HPDE6-E6E7 (cell line): ENCODE results near the gene CCDC169.
"Not testable (repeated sequence)": the region's sequence is repeated elsewhere in the genome, so short reads cannot be mapped to it uniquely, and the experiment has no call there.

ENCODE experiments used
- DNase-seq: peaks from one replicate; pipeline ENCODE4 v3.0.0; 2011; ENCODE audit warnings: missing footprints; ENCODE audit errors: extremely low spot score

The CCDC169 gene

DNA sequence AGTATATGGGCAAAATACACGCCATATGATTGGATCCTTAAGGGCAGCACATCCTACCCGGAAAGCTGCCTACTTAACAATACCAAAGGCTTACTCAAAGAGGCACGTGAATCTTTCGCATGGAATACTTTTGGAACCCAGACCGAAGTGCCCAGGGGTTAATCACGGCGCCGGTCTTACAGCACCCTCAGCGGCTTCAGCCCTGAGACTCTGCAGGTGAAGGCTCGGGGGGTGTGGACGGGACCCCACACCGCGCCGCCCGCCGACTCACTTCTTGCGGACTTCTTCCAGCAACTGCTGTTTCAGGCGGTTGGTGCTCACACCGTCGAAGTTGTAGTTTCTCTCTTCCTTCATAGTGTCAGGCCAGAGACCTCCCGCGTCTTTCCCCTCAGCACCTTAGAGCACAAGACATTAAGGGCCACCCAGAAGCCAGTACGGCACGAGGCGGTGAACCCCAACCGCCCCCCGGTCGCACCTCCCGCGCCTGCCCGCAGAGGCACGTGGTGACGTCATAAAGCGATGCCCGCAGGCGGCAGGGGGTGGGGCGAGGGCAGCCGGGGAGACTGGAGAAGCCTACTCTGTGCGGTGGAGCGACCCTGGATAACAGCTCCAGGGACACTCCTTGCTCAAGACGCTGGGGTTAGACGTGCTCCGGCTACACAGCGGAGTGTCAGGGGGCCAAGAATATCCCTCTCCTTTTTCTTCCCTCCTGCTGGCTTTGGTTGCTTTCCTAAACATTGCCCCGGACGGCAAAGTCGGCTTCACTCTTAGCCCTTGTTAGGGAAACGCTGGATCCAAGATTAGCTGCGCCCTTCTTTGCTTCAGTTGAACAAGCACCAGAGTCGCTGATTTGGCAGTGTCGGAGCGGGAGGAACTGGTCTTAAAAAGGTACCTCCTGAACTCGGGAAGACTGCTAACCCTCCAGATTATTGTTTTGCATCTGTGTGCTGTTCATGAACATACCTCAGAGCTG lies at the start of gene CCDC169:
Gene CCDC169, minus strand, starts transcription at position 449 of the 973 bp plus-strand sequence. Its CDS starts 95 bp downstream, at position 354.
- peak; percentile 20 for DNase-seq

DNA sequence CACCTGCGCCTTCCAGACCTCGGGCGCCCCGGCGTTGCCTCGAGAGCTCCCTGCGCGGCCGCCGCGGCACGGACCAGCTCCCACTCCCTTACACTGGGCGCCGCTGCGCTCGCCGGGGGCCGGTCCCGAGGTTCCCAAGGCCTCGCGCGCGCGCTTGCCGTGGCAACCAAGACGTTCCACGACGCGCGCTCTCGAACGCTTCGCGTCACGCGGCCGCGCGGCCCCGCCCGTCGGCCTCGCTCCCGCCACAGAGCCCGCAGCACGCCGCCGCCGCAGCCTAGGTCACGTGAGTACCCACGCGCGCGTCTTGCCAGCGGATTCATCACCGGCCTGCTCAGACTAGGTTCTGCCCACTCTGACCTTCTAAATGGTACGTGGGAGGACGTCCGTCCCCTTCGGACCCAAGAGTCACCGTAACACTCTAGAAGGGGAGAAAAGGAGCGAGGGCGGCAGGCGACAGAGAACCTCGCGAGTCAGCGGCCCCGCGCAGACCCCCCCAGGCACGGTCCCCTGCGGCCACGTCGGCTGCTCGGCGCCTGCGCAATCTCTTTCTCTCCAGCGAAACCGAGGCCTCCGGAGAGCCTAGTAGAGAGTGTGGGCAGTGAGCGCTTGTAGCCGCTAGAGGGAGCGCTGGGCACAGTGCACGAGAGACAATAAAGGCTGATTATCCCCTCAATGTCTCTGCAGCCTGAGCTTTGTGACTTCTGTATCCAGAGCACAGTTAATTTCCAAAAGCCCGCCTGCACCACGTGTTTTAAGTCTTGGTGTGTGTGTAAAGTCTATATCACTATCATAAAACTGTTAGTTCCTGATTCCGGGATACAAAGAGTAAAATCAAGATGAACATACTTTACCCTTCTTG lies 48.8 kb upstream of the CCDC169 start, which contains the start of gene SPART:
Gene SPART, minus strand, starts transcription at position 173 of the 862 bp plus-strand sequence. CDS start 10,564 bp downstream, outside the sequence.
- peak; percentile 46 for DNase-seq

DNA sequence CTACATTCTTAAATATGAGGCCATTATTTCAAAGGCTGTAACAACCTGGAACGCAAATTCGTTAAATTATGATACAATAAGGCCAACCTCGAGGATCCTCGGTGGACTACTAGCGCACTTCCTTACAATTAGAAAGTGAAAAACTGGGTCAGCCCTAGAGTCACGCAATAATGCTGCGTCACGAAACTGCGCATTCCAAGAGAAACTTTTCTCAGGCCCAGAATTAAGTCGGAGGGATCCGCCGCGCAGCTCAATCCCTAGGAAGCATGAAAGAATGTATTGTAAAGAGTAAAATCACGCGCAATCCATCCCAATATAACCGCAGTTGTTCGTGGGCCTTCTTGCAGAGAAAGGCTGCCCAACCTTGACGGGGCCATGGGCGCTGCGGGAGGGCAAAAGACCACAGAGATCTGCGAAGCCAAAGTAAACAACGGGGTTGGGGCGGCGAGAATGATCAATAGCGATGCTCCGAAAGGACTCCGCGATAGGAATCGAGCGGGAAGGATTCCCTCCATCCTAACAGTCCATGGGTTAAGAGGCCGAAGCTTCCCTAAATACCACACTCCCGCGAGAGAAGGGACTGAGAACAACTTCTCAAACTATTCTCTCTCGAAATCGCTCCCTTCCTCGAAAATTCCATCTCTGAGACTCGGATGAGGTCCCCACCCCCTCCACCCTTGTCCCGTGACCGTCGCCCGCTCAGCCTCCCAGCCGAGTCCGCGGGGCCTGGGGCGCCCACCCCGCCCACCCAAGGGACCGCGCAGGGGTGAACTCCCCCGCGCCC lies 48.0 kb upstream of the CCDC169 start:
- peak; percentile 7 for DNase-seq

DNA sequence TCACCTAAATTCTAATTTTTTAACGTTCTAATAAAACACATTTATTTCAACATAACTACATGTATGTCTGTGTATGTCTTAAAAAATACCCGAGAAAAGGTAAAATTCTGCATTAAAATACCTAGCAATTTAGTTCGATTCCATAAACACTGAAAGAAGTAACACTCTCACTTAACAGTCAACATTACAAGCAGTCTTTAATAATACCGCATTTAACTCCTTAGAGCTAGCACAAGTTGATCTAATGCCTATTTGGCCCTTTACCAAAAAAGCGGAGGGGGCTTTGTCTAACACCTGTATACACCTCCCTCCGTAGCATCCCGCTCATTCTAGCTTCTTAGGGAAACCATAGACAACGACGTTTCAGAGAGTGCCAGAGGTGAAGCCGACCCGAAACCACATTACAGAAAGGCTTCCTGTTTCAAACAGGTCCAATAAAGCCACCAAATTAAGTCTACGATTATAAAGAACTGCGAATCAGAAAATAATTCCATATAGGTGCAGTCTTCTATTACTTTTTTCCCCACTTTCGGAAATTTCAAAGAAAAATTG lies 47.3 kb upstream of the CCDC169 start:
- no peak for DNase-seq

DNA sequence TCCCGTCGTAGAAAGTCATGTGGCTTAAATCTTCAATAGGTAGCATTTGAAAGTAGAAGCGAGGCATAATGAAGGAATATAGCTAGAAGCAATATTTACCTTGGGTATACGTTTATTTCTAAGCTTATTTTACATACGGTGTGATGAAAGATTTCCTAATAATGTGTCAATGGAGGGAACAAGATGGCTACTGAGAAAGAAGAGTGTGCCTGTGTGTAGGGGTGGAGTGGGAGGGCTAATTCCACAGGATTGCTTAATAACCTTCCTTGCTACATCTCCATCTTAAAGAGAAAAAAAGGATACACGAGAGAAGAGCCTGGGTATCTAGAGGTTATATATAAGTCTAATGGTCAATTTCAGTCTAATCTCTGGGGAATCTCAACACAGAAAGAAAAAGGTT lies 46.6 kb upstream of the CCDC169 start:
- no peak for DNase-seq

DNA sequence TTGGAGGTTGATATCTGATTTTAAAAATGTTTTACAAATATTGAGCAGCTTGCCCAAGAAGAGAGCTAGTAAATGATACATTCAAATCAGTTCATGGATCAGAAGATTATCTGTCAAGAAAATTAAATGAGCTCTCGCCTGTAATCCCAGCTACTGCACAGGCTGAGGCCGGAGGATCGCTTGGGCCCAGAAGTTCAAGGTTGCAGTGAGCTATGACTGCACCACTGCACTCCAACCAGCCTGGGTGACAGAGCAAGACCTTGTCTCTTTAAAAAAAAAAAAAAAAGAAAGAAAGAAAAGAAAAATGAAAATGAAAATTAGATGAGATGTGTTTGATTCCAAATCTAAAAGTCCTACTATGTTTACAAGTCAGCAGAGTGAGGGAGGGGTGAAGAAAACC lies 46.2 kb upstream of the CCDC169 start:
- no peak for DNase-seq

DNA sequence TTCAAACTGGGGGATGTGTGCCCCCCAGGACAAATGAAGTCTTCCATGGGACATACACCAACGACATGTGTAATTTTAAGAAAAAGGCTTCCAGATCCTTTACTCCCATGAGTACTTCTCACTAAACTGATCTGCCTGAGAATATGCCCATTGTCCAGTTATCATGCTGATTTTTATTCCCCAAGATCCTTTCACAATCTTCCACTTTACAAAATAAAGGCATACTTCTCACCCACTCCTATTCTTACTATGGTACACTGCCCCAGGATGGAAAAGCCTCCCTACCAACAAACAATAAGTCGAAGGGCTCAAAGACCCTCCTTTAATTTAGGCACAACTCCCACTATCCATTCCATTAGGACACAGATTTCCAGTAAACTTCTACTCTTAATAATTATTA lies 45.1 kb upstream of the CCDC169 start:
- no peak for DNase-seq

DNA sequence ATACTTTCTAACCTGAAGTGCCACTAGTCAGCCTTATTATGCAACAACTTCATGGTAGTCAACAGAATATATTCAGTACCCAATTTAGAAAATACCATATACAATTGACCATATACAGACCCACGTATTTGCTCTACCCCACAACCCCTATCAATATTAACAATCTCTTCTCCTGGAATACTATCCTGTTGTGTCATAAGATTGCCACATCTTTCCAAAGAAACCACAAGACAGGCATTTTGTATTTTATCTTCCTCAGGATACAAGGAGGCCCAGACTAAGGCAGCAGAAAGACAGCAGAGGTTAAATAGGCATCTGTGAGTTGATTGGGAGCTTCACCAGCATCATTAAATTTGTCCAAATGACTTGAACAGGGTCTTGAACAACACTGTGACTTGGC lies 44.1 kb upstream of the CCDC169 start:
- DNase-seq = no peak

DNA sequence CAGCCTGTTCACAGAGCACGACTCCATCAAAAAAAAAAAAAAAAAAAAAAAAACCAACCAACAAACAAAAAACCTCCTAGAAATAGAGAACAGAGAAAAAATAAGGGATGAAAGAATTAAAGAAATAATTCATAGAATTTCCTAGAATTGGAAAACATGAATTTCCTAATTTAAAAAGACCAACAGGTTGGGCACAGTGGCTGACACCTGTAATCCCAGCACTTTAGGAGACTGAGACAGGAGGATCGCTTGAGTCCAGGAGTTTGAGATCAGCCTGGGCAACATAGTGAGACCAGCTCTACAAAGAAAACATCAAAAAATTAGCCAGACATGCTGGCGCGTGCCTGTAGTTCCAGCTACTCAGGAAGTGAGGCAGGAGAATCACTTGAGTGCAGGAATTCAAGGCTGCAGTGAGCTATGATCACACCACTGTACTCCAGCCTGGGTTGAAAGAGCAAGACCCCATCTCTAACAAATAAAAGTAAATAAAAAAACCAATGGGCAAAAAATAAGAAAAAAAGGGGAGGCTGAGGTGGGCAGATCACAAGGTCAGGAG lies 42.1 kb upstream of the CCDC169 start:
- no peak for DNase-seq

DNA sequence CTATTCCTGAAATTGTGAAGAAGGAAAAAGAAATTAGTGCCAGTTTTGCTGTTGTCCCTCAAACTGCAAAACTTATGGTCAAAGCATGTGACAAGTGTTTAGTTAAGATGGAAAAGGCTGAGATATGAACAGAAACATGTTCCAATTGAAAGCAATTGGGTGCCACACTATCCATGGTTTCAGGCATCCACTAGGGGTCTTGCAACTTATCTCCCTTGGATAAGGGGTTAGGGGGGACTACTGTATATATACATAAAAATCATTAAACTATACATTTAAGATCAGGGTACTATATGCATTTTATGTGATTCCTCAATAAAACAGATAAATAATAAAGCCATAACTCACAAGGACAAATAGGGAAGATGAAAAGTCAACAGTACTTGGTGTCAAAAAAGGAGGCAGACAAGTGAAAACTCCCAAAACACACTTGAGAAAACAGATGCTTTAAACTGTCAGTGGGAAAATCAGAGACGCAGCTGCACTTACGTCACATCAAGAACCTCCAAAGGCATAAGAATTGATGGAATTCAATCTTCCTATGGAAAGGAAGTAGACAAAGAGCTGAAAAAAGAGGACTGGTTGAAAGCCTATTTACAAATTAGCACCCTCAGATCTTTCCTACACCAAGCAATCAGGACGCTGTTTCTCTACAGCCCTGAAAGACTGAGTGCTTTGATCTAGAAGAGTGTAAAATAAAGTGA lies 40.5 kb upstream of the CCDC169 start:
- no peak for DNase-seq

DNA sequence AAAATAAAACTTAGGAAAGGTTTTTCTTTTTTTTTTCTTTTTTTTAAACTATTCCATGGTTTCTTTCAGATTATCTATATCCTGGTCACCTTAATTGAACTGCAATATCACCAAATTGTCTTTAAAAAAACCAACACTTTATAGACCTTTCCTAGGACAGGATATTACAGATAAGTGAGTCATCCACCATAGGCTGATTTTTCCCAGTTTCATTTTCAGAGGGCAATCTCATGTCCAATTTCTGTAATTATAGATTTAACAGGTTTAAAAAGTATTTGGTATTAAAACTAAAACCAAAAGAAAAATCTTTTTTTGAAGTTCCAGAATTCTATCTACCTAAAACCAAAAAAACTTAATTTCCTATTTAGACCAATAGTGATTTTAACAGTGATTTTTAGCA lies 35.4 kb upstream of the CCDC169 start:
- no peak for DNase-seq

DNA sequence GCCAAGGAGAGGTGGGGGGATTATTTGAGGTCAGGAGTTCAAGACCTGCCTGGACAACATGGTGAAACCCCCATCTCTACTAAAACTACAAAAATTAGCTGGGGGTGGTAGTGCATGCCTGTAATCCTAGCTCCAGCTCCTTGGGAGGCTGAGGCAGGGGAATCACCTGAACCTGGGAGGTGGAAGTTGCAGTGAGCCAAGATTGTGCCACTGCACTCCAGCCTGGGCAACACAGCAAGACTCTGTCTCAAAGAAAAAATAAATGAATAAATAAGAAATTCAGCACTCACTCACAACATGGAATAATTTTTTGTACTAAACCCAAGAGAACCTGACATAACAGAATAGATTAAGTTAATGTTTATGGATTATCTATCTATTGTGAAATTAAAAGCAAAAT lies 34.6 kb upstream of the CCDC169 start:
- not testable (repeated sequence) for DNase-seq

DNA sequence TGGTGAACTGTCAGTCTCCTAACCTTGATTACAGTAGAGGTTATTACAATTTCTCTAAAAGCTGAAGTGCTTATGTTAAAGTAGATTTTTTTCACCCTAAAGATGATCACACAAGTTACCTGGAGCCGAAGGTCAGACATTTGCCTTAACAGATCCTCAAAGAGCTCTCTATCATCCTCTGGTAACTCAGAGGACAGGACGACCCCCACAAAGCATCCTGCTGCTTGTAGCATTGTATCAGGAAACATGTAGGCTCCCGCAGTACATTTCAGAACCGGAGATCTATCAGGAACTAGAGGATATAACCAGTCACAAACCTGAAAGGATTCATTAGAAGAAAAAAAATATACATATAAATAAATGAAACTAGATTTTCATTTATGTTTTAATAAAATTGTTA lies 33.7 kb upstream of the CCDC169 start:
- DNase-seq = no peak

DNA sequence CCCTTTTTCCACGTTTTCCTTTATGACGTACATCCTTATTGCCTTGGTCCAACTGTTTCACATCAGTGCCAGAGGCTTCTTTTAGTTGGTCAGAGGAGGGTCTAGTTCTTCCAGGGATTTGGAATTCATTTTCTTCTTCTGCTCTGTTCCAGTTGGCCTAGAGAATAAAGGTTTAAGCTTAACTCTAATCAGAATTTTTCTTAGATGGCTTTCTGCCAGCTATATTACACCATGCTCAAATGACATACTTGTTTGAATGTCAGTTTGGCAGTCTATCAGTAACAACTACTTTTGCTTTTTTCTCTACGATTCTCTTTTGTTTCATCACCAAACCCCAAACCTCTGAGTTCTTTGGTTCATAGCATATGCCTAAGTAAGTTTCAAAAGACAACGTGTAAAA lies 31.7 kb upstream of the CCDC169 start:
- no peak for DNase-seq

DNA sequence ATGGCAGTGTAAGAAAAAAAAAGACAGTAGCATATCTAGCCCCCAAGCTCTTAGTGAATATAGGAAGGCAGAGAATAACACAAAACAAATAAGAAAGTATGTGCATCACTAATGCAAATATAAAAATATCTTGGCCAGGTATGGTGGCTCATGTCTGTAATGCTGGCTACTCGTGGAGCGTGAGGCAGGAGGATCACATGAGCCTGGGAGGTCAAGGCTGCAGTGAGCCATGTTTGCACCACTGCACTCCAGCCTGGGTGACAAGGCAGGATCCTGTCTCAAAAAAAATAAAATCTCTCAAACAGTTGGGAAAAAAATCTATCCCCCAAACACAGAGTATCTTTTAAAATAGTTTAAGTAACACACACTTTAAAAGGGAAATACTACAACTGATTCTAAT lies 31.2 kb upstream of the CCDC169 start:
- DNase-seq = no peak

DNA sequence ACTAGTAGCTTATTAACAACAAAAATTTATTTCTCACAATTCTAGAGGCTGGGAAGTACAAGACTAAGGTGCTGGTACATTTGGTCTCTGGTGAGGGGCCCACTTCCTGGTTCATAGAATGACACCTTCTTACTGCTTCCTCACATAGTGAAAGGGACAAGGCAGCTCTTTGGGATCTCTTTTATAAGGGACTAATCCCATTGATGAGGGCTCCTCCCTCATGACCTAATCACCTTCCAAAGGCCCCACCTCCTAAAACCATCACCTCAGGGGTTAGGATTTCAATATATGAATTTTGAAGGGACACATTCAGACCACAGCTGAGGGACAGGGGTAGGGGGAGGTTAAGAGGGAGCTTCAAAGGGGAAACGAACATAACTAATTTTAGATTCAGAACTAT lies 28.3 kb upstream of the CCDC169 start:
- DNase-seq = no peak

DNA sequence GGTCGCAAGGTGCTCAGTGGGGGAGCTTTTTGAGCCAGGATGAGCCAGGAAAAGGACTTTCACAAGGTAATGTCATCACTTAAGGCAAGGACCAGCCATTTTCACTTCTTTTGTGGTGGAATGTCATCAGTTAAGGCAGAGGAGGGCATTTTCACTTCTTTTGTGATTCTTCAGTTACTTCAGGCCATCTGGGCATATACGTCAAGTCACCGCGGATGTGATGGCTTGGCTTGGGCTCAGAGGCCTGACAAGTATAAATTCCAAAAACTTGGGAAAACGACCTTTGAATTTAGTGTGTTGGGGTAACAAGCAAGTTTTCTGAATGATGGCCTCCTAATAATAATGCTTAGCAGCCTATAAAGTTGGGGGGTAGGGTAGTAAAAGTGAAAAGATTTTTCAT lies 27.3 kb upstream of the CCDC169 start:
- not testable (repeated sequence) for DNase-seq

DNA sequence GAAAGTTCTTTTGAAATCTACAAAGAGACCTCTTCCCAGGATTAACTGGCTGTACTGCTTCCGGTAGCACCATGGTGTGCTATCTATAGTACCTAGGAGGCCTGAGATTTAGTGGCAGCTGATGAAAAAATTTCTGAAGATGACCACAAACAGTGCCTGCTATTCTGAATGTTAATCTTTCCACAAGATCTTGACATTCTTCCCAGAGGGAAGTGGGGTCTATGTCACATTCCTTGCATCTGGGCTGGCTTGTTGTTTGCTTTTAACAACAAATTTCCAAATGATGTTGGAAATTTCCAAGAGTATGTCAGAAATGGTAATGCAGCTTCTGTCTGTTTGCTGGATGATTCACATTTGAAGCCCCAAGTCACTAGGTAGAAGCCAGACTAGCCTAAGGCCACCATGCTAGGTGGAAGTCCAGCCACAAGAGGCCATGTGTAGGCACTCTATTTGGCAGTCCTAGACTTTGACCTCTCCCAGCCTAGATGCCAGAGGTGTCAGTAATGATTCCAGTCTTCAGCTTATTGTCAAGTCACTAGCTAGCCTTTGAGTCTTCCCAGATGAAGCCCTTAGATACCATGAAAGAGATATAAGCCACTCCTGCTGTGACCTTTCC lies 26.4 kb upstream of the CCDC169 start:
- DNase-seq = no peak

DNA sequence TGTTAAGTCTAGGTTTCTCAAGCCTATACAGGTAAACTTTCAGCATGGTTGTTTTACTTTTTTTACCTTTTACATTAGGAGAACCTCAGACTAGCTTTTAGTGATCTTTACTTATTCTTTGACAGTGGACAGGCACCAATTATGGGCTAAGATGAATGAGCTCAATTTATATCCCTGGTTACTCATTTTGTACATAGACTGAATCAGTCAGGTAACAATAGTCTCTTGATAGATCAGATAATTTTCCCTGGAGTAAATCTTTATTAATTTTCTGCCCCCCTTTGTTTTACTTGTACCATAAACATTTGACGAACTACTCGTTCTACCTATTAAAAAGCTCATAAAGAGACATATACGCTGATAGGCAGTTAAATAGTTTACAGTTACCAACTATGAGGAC lies 25.8 kb upstream of the CCDC169 start:
- DNase-seq = no peak

DNA sequence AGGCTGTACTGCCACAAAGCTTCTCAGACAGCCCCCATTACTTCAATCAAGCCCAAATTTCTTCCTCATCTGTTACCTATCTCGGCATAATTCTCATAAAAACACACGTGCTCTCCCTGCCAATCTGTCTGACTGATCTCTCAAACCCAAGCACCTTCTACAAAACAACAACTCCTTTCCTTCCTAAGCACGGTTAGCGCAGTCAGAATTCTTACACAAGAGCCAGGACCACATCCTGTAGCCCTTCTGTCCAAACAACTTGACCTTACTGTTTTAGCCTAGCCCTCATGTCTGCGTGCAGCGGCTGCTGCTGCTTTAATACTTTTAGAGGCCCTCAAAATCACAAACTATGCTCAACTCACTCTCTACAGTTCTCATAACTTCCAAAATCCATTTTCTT lies 22.2 kb upstream of the CCDC169 start:
- not testable (repeated sequence) for DNase-seq
